Measurements from ENCODE around the gene PHIP.

PHIP gene

DNA sequence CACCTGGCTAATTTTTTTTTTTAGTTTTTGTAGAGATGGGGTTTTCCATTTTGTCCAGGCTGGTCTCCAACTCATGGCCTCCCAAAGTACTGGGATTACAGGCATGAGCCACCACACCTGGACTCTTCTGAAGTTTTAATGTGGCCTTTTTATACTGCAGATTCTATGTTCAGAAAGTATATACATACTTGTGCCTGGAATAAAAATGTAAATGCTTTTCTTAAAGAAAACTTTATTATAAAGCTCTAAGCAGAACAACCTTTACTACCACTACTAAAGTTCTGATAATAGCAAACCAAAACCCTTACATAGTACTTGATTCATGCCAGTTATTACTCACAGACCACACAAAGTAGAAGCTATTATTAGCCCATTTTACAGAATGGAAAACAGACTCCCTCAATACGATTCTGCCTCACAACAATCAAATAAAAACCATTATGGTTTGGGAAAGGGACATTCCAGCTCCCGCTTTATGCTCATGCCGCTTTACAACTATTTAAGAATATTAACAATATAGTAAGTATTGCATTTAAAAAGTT is 5.3 kb downstream of the PHIP start:
- no peak for DNase-seq (ENCODE audit: low read depth, low spot score)
- H3K27ac ChIP-seq, result no peak overlapping the region

DNA sequence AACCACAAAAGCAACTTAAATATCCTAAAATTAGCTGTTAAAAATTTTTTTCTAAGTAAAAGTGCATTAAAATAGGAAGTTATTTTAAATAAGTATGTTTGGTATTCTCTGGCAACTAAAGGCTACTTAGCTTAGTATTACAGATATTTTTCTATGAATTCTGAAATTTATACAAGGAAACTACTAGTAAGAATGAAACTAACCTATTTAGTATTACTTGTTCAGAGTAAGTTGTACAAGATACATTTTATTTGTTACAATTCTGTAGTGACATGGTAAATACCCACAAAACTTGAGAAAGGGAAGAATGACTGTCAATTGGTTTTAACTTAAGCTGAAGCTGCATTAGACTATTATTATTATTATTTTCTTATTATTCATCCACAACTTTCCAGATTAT is 6.5 kb downstream of the PHIP start:
- no peak overlapping the region for H3K27ac ChIP-seq
- DNase-seq (ENCODE audit: low read depth, low spot score), result no peak

GRCh38 chr6:79070206-79070825 is 7.7 kb downstream of the PHIP start:
- no peak overlapping the region for H3K27ac ChIP-seq

DNA sequence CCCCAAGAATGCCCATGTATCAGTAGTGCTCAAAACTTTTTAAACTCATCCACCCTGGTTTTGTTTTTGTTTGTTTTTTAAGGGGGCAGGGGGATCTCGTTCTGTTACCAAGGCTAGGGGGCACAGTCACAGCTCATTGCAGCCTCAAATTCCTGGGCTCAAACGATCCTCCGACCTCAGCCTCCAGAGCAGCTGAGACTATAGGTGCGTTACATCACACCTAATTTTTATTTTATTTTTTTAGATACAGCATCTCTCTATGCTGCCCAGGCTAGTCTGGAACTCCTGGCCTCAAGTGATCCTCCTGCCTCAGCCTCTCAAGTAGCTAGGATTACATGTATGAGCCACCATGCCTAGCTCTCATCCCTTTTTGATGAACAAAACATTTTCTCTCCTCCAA is 11.2 kb downstream of the PHIP start:
- DNase-seq (ENCODE audit: low read depth, low spot score), result no peak
- H3K27ac ChIP-seq, result no peak overlapping the region

More at GRCh38 chr6:79070206-79070825, 7.7 kb downstream of the PHIP start:
- DNase-seq (ENCODE audit: low read depth, low spot score), result no peak

GRCh38 chr6:79066330-79066729 is 11.7 kb downstream of the PHIP start:
- no peak overlapping the region for H3K27ac ChIP-seq
- no peak for DNase-seq (ENCODE audit: low read depth, low spot score)

- H3K27ac ChIP-seq, result no peak overlapping the region
These were observed 12.8 kb downstream of the PHIP start for GRCh38 chr6:79065232-79065631.

GRCh38 chr6:79064635-79065034 is 13.4 kb downstream of the PHIP start:
- no peak for DNase-seq (ENCODE audit: low read depth, low spot score)
- H3K27ac ChIP-seq, result no peak overlapping the region

More at GRCh38 chr6:79065232-79065631, 12.8 kb downstream of the PHIP start:
- no peak for DNase-seq (ENCODE audit: low read depth, low spot score)

DNA sequence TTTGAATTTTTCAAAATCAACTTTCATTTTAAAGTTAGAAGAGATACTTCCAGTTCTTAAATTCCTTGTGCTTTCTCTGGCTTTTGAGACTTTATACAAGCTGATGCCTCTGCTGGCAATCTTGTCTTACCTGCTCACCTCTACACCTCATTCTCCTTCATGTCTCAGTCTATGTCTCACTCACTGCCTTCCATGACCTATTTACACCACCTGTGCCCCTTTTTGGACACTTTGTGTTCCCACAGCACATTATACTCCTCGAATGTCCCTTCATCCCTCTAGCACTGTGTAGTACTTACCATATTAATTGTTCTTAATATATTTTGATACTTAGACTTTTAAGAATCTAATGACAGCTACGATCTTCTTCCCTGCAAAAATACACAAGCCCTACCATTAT is 15.3 kb downstream of the PHIP start:
- no peak for DNase-seq (ENCODE audit: low read depth, low spot score)
- H3K27ac ChIP-seq, result no peak overlapping the region

GRCh38 chr6:79057746-79058145 is 20.3 kb downstream of the PHIP start:
- DNase-seq (ENCODE audit: low read depth, low spot score), result no peak

GRCh38 chr6:79056226-79056625 is 21.8 kb downstream of the PHIP start:
- DNase-seq (ENCODE audit: low read depth, low spot score), result no peak
- no peak overlapping the region for H3K27ac ChIP-seq

More at GRCh38 chr6:79057746-79058145, 20.3 kb downstream of the PHIP start:
- no peak overlapping the region for H3K27ac ChIP-seq

DNA sequence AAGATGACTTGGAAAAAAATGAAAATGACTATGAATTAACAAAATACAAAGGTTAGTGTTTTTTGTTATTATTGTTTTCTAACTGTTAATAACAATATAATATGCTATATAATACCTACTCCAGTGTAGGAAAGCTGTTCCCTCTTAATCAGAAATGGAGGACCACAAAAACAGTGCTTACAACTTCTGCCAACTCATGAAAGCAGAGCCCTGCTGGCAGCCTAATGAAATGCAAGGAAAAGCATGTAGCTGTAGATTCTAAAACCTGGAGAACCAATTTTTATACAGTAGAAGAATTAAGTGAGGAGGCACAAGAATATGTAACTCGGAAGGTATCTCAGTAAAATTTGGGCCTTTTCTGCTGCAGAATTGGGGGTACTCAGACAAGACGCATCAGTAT is 29.4 kb downstream of the PHIP start:
- H3K27ac ChIP-seq, result no peak overlapping the region
- no peak for DNase-seq (ENCODE audit: low read depth, low spot score)

DNA sequence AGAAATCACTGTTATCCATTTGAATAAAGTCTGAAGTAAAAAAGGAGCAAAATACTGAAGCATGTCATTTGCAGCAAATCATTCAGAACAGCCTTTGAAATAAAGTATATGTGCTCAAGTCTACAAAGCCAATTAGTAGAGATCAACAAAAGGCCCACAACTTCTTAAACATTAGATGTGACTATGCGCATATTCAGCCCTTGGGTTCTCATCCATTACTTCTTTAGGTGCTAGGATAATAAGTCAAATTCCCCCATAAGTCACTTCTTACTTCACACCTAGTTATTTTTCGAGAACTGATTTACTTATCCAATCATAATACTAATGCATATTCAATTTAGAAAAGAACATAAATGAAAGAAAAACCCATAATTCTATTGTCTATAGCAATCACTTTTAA is 31.0 kb downstream of the PHIP start:
- no peak for DNase-seq (ENCODE audit: low read depth, low spot score)
- H3K27ac ChIP-seq, result no peak overlapping the region

GRCh38 chr6:79045966-79046365 is 32.1 kb downstream of the PHIP start:
- no peak for DNase-seq (ENCODE audit: low read depth, low spot score)
- no peak overlapping the region for H3K27ac ChIP-seq

DNA sequence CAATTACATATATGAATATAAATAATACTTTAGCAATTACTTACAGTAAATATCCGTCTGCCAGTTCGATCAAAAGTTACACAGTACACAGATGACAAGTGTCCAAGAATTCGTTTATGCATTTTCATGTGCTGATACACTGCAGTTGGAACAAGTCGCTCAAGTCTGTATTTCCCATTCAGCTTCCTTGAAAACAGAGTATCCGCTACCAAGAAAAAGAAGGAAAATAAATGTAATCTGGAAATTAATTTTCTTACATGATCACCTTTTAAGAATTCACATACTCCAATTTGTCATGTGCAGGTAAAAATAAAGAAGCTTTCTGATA is 35.3 kb downstream of the PHIP start:
- no peak for DNase-seq (ENCODE audit: low read depth, low spot score)
- no peak overlapping the region for H3K27ac ChIP-seq

- no peak for DNase-seq (ENCODE audit: low read depth, low spot score)
- H3K27ac ChIP-seq, result no peak overlapping the region
These were observed 35.8 kb downstream of the PHIP start for GRCh38 chr6:79042088-79042798.

- DNase-seq (ENCODE audit: low read depth, low spot score), result no peak
These were observed 38.0 kb downstream of the PHIP start for GRCh38 chr6:79040083-79040482.

GRCh38 chr6:79038061-79038460 is 40.0 kb downstream of the PHIP start:
- DNase-seq (ENCODE audit: low read depth, low spot score), result no peak
- H3K27ac ChIP-seq, result no peak overlapping the region

More at GRCh38 chr6:79040083-79040482, 38.0 kb downstream of the PHIP start:
- H3K27ac ChIP-seq, result no peak overlapping the region

DNA sequence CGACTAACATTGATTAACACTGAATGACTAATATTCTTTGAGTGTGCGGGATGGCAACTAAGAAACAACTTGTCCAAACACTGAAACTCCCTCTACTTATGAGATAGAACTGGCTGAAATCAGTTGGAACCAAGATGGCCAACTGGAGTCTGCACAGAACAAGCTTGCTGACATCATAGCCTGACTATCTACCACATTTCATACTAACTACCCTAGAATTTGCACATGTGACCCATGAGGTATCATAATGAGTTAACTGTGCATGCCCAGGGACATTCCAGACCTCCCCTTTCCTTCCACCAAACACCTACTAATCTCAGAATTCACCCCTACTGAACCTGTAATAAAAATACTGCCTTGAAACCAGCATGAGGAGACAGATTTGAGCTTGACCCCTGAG is 43.2 kb downstream of the PHIP start:
- no peak overlapping the region for H3K27ac ChIP-seq
- no peak for DNase-seq (ENCODE audit: low read depth, low spot score)

- H3K27ac ChIP-seq, result no peak overlapping the region
- no peak for DNase-seq (ENCODE audit: low read depth, low spot score)
These were observed 44.8 kb downstream of the PHIP start for GRCh38 chr6:79033279-79033678.

- no peak overlapping the region for H3K27ac ChIP-seq
- no peak for DNase-seq (ENCODE audit: low read depth, low spot score)
These were observed 46.0 kb downstream of the PHIP start for GRCh38 chr6:79031821-79032590.

DNA sequence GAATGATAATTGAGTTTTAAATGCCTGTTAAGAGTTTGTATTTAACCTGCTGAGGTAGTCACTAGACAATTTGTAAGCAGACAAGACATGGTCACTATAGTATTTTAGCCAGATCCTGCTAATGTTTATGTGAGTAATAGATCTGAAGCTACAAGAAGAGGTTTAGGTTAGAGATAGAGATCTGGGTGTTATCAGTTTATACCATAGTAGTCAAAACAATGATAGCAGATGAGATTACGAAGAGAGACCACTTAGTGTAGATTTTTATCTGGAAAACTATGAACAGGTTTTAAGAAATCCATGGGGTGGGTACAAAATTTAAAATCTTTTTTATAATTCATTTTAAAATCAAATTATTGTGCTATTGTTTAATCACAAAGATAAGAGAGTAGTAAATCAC is 47.5 kb downstream of the PHIP start:
- H3K27ac ChIP-seq, result no peak overlapping the region
- no peak for DNase-seq (ENCODE audit: low read depth, low spot score)
